Measurements from ENCODE around the gene IFNA16.
"Not testable (repeated sequence)": the region's sequence is repeated elsewhere in the genome, so short reads cannot be mapped to it uniquely, and the experiment has no call there.

Gene IFNA16

DNA sequence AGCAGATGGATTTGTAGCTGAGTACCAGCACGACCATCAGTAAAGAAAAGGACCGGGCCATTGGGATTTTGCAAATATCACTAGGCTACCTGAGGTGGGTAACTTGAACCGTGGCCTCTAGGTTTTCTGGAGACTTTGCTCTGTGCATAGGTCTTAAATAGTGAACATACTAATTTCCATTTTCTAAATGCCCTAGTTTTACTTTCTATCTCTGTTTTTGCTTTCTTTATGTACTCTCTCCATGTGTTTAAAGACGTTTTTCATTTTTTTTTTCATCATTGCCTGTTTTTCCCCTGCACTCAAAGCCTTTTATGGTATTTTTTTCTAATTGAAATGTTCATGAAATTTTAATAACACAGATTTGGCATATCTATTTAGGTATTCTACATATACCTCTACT, 15.0 kb downstream of the IFNA16 start, which contains the start of gene IFNA7:
TSS of gene IFNA7 (minus strand) at position 101 of the 400 bp plus-strand sequence. CDS start at position 61, 40 bp downstream.
- DNase-seq (ENCODE audit: low read depth, low spot score), result not testable (repeated sequence)

- not testable (repeated sequence) for DNase-seq (ENCODE audit: low read depth, low spot score)
Observed at GRCh38 chr9:21194867-21195776, 22.0 kb downstream of the IFNA16 start.

DNA sequence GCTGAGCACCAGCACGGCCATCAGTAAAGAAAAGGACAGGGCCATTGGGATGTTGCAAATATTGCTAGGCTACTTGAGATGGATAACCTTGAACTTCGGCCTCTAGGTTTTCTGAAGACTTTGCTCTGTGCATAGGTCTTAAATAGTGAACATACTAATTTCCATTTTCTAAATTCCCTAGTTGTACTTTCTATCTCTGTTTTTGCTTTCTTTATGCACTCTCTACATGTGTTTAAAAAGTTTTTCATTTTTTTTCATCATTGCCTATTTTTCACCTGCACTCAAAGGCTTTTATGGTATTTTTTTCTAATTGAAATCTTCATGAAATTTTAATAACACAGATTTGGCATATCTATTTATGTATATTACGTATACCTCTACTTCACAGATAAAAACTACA, 29.6 kb downstream of the IFNA16 start, which contains the start of gene IFNA4:
TSS of gene IFNA4 (minus strand) at position 101 of the 400 bp plus-strand sequence. CDS start at position 45, 56 bp downstream.
- DNase-seq (ENCODE audit: low read depth, low spot score), result not testable (repeated sequence)

GRCh38 chr9:21182810-21183736, 34.0 kb downstream of the IFNA16 start:
- not testable (repeated sequence) for DNase-seq (ENCODE audit: low read depth, low spot score)

GRCh38 chr9:21174671-21175070, 42.4 kb downstream of the IFNA16 start:
- no peak for DNase-seq (ENCODE audit: low read depth, low spot score)

GRCh38 chr9:21172156-21172555, 45.0 kb downstream of the IFNA16 start:
- DNase-seq (ENCODE audit: low read depth, low spot score), result no peak

GRCh38 chr9:21171351-21171750, 45.8 kb downstream of the IFNA16 start:
- DNase-seq (ENCODE audit: low read depth, low spot score), result no peak

GRCh38 chr9:21166560-21166959, 50.6 kb downstream of the IFNA16 start, which contains the start of gene IFNA21:
Gene IFNA21, minus strand, starts transcription at chr9:21166660. Its CDS starts 48 bp downstream, at chr9:21166612.
- DNase-seq (ENCODE audit: low read depth, low spot score), result not testable (repeated sequence)
